ENCODE data around the gene SLC35B1.

- no peak for TF ChIP-seq CTCF (IDR thresholded peaks at IDR 0.05; ENCODE audit: extremely low read depth in 1 of 2, insufficient read depth in 1 of 2, low read depth in 1 of 2, low read length in 2 of 2)
- no peak for TF ChIP-seq POLR2AphosphoS5 (IDR thresholded peaks at IDR 0.05; ENCODE audit: insufficient read depth, low read depth, low read length)
- no peak for TF ChIP-seq MYC (IDR thresholded peaks at IDR 0.05; ENCODE audit: low read depth, low read length)
- no peak for TF ChIP-seq POLR2A (IDR thresholded peaks at IDR 0.05; ENCODE audit: low read depth, low read length)
- TF ChIP-seq FOS (IDR thresholded peaks at IDR 0.05; ENCODE audit: borderline replicate concordance, insufficient read depth, low read length) = no peak
- TF ChIP-seq MAX (IDR thresholded peaks at IDR 0.05; ENCODE audit: insufficient read depth, insufficient read length) = no peak
- TF ChIP-seq EZH2 (IDR thresholded peaks at IDR 0.05; ENCODE audit: borderline replicate concordance, low read depth, low read length, severe bottlenecking) = no peak
Measured at GRCh38 chr17:49715216-49715615, 7.5 kb upstream of the SLC35B1 start.

All from endothelial cell of umbilical vein (primary cell).